Measurements from ENCODE around the gene FIBCD1. TPM values are rescaled to one million over a fixed set of nuclear protein-coding genes. Genes with fewer than 3 reads are reported as not detected.

FIBCD1 gene
- polyA plus RNA-seq, 1 donor (not counting 4 experiments of a cell fraction or from before 2014, with no cell fraction given), result 0.79 TPM

DNA sequence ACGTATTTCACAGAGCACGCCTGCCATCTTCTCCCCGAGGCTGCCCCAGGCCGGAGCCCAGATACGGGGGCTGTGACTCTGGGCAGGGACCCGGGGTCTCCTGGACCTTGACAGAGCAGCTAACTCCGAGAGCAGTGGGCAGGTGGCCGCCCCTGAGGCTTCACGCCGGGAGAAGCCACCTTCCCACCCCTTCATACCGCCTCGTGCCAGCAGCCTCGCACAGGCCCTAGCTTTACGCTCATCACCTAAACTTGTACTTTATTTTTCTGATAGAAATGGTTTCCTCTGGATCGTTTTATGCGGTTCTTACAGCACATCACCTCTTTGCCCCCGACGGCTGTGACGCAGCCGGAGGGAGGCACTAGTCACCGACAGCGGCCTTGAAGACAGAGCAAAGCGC lies 52.1 kb downstream of the FIBCD1 start:
- no peak for TF ChIP-seq EZH2 (IDR thresholded peaks at IDR 0.05; ENCODE audit: low read length)
- TF ChIP-seq, protein P1, sequence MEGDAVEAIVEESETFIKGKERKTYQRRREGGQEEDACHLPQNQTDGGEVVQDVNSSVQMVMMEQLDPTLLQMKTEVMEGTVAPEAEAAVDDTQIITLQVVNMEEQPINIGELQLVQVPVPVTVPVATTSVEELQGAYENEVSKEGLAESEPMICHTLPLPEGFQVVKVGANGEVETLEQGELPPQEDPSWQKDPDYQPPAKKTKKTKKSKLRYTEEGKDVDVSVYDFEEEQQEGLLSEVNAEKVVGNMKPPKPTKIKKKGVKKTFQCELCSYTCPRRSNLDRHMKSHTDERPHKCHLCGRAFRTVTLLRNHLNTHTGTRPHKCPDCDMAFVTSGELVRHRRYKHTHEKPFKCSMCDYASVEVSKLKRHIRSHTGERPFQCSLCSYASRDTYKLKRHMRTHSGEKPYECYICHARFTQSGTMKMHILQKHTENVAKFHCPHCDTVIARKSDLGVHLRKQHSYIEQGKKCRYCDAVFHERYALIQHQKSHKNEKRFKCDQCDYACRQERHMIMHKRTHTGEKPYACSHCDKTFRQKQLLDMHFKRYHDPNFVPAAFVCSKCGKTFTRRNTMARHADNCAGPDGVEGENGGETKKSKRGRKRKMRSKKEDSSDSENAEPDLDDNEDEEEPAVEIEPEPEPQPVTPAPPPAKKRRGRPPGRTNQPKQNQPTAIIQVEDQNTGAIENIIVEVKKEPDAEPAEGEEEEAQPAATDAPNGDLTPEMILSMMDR (optimal IDR thresholded peaks at IDR 0.05 in 1 of 3, IDR thresholded peaks at IDR 0.05 in 1 of 3, conservative IDR thresholded peaks at IDR 0.05 in 1 of 3; ENCODE audit: extremely low read depth in 1 of 3, insufficient read depth in 2 of 3, low read length in 3 of 3), result no peak
- H3K9me3 ChIP-seq (ENCODE audit: control insufficient read depth, low read depth, low read length), result no peaks in the 10 kb centered on the region
- H3K9me1 ChIP-seq (ENCODE audit: control insufficient read depth, extremely low read depth, insufficient read depth, low read length), result no peaks in the 10 kb centered on the region
- no peaks in the 10 kb centered on the region for H3K79me2 ChIP-seq (ENCODE audit: control insufficient read depth, insufficient read depth, low read length)
- H3K27me3 ChIP-seq (ENCODE audit: control insufficient read depth, extremely low read depth, insufficient read depth, low read length), result no peaks in the 10 kb centered on the region
- no peak for FAIRE-seq
- H3K4me1 ChIP-seq (ENCODE audit: control insufficient read depth, extremely low read depth, insufficient read depth, low read length), result no peaks in the 10 kb centered on the region
- DNase-seq (ENCODE audit: low read depth, low spot score), result no peak
- no peak overlapping the region for H3K27ac ChIP-seq (ENCODE audit: control insufficient read depth, insufficient read depth, low read length)
- dilution Hi-C loops (cut with MboI; ENCODE audit: extremely low pct_ligation_motif_present, low sequenced_read_pairs), result no loop called here
- no peaks in the 10 kb centered on the region for H4K20me1 ChIP-seq (ENCODE audit: control insufficient read depth, extremely low read depth, insufficient read depth, low read length)
- H2AFZ ChIP-seq (ENCODE audit: control insufficient read depth, low read length), result no peak overlapping the region
- H3K4me2 ChIP-seq (ENCODE audit: control insufficient read depth, extremely low read depth, insufficient read depth, low read depth, low read length), result no peak overlapping the region
- no peak overlapping the region for H3K4me3 ChIP-seq (ENCODE audit: control insufficient read depth in 2 of 3, extremely low read depth in 1 of 3, insufficient read depth in 2 of 3, low read depth in 1 of 3, low read length in 3 of 3)
- peaks cover 26 to 28% of the 10 kb centered on the region in 2 experiments for H3K36me3 ChIP-seq (ENCODE audit: control insufficient read depth in 2 of 2, extremely low read depth in 1 of 2, insufficient read depth in 2 of 2, low read length in 2 of 2)
- no peak overlapping the region for H3K9ac ChIP-seq (ENCODE audit: control insufficient read depth, extremely low read depth, insufficient read depth, low read length)

DNA sequence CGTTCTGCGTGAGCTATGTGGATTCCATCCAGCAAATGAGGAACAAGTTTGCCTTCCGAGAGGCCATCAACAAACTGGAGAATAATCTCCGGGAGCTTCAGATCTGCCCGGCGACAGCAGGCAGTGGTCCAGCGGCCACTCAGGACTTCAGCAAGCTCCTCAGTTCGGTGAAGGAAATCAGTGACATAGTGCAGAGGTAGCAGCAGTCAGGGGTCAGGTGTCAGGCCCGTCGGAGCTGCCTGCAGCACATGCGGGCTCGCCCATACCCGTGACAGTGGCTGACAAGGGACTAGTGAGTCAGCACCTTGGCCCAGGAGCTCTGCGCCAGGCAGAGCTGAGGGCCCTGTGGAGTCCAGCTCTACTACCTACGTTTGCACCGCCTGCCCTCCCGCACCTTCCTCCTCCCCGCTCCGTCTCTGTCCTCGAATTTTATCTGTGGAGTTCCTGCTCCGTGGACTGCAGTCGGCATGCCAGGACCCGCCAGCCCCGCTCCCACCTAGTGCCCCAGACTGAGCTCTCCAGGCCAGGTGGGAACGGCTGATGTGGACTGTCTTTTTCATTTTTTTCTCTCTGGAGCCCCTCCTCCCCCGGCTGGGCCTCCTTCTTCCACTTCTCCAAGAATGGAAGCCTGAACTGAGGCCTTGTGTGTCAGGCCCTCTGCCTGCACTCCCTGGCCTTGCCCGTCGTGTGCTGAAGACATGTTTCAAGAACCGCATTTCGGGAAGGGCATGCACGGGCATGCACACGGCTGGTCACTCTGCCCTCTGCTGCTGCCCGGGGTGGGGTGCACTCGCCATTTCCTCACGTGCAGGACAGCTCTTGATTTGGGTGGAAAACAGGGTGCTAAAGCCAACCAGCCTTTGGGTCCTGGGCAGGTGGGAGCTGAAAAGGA lies 53.3 kb downstream of the FIBCD1 start:
- Histone ChIP-seq H3K9ac (ENCODE audit: control insufficient read depth, extremely low read depth, insufficient read depth, low read length) (no peak overlapping the region), H3K9me1 (ENCODE audit: control insufficient read depth, extremely low read depth, insufficient read depth, low read length) (no peaks in the 10 kb centered on the region), H4K20me1 (ENCODE audit: control insufficient read depth, extremely low read depth, insufficient read depth, low read length) (no peaks in the 10 kb centered on the region), H3K27me3 (ENCODE audit: control insufficient read depth, extremely low read depth, insufficient read depth, low read length) (no peaks in the 10 kb centered on the region), H3K4me3 (ENCODE audit: control insufficient read depth in 2 of 3, extremely low read depth in 1 of 3, insufficient read depth in 2 of 3, low read depth in 1 of 3, low read length in 3 of 3) (no peak overlapping the region), H3K36me3 (ENCODE audit: control insufficient read depth in 2 of 2, extremely low read depth in 1 of 2, insufficient read depth in 2 of 2, low read length in 2 of 2) (peaks cover 32 to 34% of the 10 kb centered on the region in 2 experiments), H3K9me3 (ENCODE audit: control insufficient read depth, low read depth, low read length) (no peaks in the 10 kb centered on the region), H3K4me2 (ENCODE audit: control insufficient read depth, extremely low read depth, insufficient read depth, low read depth, low read length) (no peak overlapping the region), H3K27ac (ENCODE audit: control insufficient read depth, insufficient read depth, low read length) (no peak overlapping the region), H3K4me1 (ENCODE audit: control insufficient read depth, extremely low read depth, insufficient read depth, low read length) (no peaks in the 10 kb centered on the region), H2AFZ (ENCODE audit: control insufficient read depth, low read length) (no peak overlapping the region), H3K79me2 (ENCODE audit: control insufficient read depth, insufficient read depth, low read length) (no peaks in the 10 kb centered on the region)
- DNase-seq (ENCODE audit: low read depth, low spot score), result no peak
- dilution Hi-C loops (cut with MboI; ENCODE audit: extremely low pct_ligation_motif_present, low sequenced_read_pairs), result no loop called here
- FAIRE-seq, result no peak
- TF ChIP-seq, protein P1 (optimal IDR thresholded peaks at IDR 0.05 in 1 of 3, IDR thresholded peaks at IDR 0.05 in 1 of 3, conservative IDR thresholded peaks at IDR 0.05 in 1 of 3; ENCODE audit: extremely low read depth in 1 of 3, insufficient read depth in 2 of 3, low read length in 3 of 3), result no peak
- TF ChIP-seq EZH2 (IDR thresholded peaks at IDR 0.05; ENCODE audit: low read length), result no peak

All from keratinocyte (primary cell).